ENCODE data around the gene RPL18. TPM values are rescaled to one million over a fixed set of nuclear protein-coding genes. Genes with fewer than 3 reads are reported as not detected.

RPL18 gene
- total and polyA plus RNA-seq, 9 of the 15 experiments (the other 6 are each of a cell fraction or from before 2014, with no cell fraction given): 312 to 2,635 (median 1,653) TPM

- peak in 1 of 2 experiments; percentile 41; a peak in 1 of 4 replicates for TF ChIP-seq ETV6 (IDR thresholded peaks at IDR 0.05; ENCODE audit: borderline replicate concordance in 1 of 2, low read depth in 2 of 2, low read length in 1 of 2)
- no peak for TF ChIP-seq ETV6 (CRISPR knock-in tag; IDR thresholded peaks at IDR 0.05; ENCODE audit: borderline replicate concordance)
- peak; percentile 78; the same call in 1 of the 2 replicates for TF ChIP-seq RB1 (IDR thresholded peaks at IDR 0.05; ENCODE audit: low read depth)
- TF ChIP-seq SAFB (IDR thresholded peaks at IDR 0.05; ENCODE audit: borderline replicate concordance, low read depth, low read length): no peak
- TF ChIP-seq ZNF398 (CRISPR knock-in tag; IDR thresholded peaks at IDR 0.05): no peak
- TF ChIP-seq DMBX1 (CRISPR knock-in tag; IDR thresholded peaks at IDR 0.05; ENCODE audit: borderline replicate concordance): peak; percentile 16; the same call in 1 of the 2 replicates
- TF ChIP-seq GTF2F1 (IDR thresholded peaks at IDR 0.05; ENCODE audit: low read depth, low read length): no peak; the same call in 1 of the 2 replicates
- TF ChIP-seq TRIM24 (IDR thresholded peaks at IDR 0.05): no peak; a peak in 1 of 4 replicates
- no peak for TF ChIP-seq TAF15 (IDR thresholded peaks at IDR 0.05; ENCODE audit: low read depth, low read length)
- TF ChIP-seq HMBOX1 (IDR thresholded peaks at IDR 0.05): peak; percentile 93
- no peak for TF ChIP-seq SNRNP70 (optimal IDR thresholded peaks at IDR 0.05; ENCODE audit: low read depth, low read length)
- no peak for TF ChIP-seq PREB (CRISPR knock-in tag; IDR thresholded peaks at IDR 0.05)
- TF ChIP-seq CXXC5 (CRISPR knock-in tag; IDR thresholded peaks at IDR 0.05): peak; percentile 99
- no peak for TF ChIP-seq ZNF23 (CRISPR knock-in tag; IDR thresholded peaks at IDR 0.05)
- TF ChIP-seq CTCF (IDR thresholded peaks at IDR 0.05 in 2 of 3, conservative IDR thresholded peaks at IDR 0.05 in 1 of 3; ENCODE audit: insufficient read depth in 2 of 3, low read depth in 1 of 3, low read length in 3 of 3): peak in 1 of 3 experiments; percentile 2; a peak in 1 of 6 replicates
- TF ChIP-seq ATF1 (CRISPR knock-in tag; IDR thresholded peaks at IDR 0.05): peak; percentile 97
- TF ChIP-seq ATF1 (tag; IDR thresholded peaks at IDR 0.05): peak; percentile 100
- TF ChIP-seq POLR2G (IDR thresholded peaks at IDR 0.05; ENCODE audit: low read depth, low read length): peak; percentile 100
- TF ChIP-seq CHD1 (IDR thresholded peaks at IDR 0.05; ENCODE audit: low read length): peak; percentile 77
- TF ChIP-seq EHMT2 (IDR thresholded peaks at IDR 0.05): no peak
- no peak for TF ChIP-seq BMI1 (IDR thresholded peaks at IDR 0.05; ENCODE audit: low read length)
- TF ChIP-seq TAF1 (IDR thresholded peaks at IDR 0.05; ENCODE audit: control insufficient read depth, extremely low read depth, insufficient read depth, low read length, severe bottlenecking): peak; percentile 99
- TF ChIP-seq HNRNPL (IDR thresholded peaks at IDR 0.05; ENCODE audit: low read depth, low read length): no peak; the same call in 1 of the 2 replicates
Measured at GRCh38 chr19:48618916-48619691, at the start of gene RPL18, which contains the start of gene SPHK2 (continued).

Measured in K562 (cell line).